CD4-positive, alpha-beta T cell treated with Interleukin-17A for 4 hours (primary cell): ENCODE measurements around the gene SIN3A.

Experiments
- DNase-seq: peaks from one replicate; pipeline ENCODE4 v3.0.0-alpha.2; 2020; ENCODE audit warnings: mixed read lengths

The SIN3A gene

DNA sequence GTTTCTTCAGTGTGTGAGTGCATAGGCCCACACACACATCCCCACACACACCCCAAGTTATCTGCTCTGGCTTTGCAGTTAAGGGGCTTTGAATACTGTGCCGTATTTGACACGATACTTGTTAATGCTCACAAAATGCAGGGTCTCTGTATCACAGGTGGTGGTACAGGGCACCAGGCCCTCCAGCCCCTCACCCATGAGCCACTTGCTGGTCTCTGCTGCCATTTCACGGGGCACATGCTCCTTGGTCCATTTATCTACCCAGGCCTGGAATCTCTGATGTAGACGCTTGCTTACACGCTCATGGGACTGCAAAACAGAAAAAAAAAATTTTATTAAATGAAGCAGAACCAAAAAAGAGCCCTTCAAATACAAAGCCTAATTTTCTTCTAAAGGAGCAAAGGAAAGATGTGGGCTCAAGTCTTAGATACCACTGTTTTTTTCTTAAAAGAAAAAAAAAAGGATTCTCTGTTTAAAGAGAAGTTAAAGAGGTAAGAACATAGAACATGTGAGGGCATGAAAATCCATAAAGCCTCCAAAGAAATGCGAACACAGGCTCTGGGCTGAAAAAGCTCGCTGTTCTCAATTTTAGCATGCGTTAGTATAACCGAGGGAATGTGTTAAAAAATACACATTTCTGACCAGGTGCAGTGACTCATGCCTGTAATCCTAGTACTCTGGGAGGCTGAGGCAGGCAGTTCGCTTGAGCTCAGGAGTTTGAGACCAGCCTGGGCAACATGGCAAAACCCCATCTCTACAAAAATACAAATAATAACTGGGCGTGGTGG, 79.4 kb downstream of the SIN3A start:
- no peak for DNase-seq

DNA sequence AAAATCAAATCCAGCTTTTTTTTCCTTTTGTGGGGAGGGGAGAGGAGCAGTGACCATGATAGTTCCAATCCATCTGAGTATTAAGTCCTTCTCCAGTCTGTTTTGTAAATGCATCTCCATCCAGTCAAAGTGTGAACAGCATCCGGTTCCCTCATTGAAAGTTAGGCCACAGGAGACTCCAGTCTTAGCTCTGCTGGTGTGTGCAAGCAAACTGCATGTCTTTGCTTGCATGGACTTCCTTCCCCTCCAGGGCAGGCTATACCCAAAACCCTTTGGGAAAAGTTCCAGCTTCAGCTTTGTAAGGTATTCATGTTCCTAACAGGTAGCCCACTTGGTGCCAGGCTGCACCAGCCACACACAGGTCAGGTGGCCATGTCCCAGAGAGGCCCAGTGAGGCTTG, 80.0 kb downstream of the SIN3A start:
- DNase-seq, result no peak

DNA sequence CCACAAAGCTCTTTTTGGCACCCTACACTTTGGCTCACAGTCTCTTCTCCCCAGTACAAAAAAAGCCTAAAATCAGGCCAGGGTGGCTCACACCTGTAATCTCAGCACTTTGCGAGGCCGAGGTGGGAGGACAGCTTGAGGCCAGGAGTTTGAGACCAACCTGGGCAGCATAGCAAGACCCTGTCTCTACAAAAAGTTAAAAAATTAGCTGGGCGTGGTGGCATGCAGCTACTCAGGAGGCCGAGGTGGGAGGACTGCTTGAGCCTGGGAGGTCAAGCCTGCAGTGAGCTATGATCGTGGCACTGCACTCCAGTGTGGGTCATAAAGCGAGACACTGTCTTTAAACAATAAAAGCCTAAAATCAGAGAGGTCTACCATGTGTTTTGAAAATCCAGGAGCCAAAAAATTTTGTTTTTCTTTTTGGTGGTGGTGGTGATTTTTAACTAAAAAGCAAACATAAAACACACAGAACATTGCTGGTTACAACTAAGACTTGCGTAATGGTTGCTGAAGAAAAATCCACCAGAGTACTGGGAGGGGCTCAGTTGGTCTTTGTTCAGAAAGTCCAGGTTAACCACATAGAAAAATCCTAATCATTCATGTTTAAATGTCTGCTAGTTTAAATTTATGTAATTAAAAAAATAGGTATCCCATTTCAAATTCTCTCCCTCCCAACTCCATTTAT, 81.5 kb downstream of the SIN3A start:
- DNase-seq, result no peak

DNA sequence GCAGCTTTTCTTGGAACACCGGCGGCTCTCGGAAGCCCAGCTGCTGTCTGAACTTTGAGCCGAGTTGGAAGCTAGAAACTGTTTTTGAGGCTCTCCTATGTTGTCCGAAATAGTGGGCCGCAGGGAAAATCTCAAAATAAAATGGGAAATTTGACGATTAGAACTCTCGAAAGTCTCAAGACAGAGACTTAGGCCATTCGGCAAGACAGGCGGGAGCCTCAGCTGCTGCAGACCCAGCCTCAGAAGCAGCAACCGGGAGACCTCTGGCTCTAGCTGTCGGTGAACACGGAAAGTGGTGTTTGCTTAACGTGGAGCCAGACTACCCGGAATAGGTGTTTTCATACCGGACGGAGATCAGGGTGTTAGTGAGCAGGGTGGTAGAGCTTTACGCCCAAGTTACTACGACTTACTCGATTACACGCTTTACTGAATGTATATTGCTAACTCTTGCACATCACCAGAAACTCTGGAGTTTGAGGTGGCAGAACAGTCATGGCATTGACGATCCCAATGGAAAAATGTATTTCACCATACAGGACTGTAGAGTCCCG, 82.7 kb downstream of the SIN3A start:
- no peak for DNase-seq

DNA sequence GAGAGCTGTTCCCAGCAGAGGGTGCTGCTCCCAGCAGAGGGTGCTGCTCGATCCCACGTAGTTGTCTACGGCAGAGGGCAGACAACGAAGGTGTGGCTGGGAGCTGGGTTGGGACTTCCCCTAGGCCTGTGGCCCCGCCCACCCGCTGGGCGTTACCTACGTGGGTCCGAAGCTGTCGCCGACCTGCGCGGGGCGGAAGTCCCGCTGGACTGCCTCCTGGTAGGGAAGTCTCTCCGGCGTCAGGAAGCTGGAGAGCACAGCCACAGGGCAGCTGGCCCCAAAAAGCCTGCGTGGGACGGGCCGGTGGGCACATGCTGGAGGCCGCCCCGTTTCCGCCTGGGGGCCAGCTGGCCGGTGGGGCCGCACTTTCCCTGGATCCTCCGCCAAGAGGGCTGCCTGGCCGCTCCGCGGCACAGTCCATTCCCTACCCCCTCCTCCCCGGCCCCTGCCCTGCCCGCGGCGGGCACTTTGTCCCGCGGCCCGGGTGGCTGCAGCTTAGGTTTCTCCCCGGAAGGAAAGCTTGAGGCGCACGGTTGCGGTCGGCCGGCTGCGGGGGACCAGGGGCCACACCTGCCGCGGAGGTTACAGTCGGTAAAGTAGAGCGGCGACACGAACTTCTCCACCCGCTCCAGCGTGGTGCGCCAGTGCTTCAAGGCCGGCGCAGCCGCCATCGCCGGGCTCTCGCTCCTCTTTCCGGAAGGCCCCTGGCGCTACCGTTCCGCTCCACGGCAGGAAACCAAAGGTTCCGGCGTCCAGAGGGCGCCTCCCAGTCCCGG, 83.4 kb downstream of the SIN3A start, which contains the start of gene MAN2C1:
Gene MAN2C1, minus strand, starts transcription at position 695 of the 776 bp plus-strand sequence. Its CDS starts 24 bp downstream, at position 671.
- DNase-seq, result peak; percentile 96

DNA sequence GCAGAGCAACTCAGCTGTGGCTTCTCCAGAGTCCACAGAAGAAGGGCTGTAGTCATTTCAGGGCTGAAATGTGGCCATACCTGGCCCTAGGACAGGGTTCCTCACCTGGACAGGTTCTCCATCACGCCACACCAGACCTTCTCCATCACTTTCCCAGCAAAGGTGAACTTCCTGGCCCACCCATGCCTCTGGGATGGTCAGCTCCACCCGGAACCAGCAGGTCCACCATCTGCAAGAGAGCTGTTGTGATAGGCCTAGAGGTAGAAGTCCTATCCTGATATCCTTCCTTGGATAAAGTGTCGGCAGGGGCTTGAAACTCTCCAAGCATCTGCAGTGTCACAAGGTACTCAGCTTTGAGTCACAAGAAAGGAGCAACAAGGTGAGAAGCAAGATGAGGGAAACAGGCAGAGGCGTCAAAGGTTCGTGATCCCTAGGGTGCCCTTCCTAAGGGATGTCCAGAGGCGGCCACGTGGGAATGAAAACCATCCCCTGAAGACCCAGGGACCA, 84.0 kb downstream of the SIN3A start:
- DNase-seq, result no peak

DNA sequence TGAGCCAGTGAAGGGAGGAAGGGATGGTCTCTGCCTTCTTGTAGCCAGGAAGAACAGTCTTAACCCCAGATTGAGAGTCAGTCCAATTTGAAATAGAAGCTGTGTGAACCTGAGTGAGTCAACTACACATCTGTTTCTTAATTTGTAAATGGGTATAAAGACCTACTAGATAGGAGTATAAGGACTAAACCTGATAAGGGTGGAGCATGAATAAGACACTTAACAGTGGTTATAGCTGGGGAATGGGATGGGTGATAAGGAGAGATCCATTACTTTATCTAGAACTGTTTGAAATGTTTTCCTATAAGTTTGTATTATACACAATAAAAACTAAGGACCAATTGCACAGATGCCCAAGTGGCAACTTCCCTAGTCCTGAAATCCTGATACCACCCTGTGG, 84.5 kb downstream of the SIN3A start:
- no peak for DNase-seq

DNA sequence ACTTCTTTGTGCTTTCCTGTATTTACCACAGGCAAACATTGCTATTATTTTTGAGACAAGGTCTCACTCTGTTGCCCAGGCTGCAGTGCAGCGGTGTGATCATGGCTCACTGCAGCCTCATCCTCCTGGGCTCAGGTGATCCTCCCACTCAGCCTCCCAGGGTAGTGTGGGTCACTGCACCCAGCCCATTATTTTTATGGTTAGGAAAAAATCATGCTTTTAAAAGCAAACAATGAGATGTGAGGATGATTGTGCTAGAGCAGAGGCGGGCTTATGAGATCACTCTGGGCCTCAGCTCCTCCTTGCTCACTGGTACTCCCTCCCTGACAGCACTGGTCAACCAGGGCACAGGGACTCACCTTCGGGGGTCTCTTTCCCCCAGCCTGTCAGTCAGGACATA, 85.3 kb downstream of the SIN3A start:
- no peak for DNase-seq

DNA sequence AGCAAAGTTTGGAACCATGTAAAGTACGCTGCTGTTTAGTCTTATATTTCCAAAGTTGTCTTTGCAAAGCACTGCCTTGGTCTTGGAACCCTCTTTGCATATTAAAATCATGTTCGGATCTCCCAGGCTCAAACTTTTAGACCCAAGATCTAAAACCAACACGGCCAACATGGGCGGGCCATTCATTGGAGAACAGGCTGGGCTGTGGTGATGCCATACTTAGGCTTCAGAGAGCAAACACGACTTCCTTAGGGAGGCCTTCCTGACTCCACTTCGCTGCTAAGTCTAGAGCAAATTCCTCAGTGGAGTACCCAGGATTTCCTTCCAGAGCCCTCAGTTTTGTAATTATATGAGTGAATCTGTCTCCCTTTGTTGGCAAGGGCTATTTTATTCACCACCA, 86.6 kb downstream of the SIN3A start:
- DNase-seq, result no peak

DNA sequence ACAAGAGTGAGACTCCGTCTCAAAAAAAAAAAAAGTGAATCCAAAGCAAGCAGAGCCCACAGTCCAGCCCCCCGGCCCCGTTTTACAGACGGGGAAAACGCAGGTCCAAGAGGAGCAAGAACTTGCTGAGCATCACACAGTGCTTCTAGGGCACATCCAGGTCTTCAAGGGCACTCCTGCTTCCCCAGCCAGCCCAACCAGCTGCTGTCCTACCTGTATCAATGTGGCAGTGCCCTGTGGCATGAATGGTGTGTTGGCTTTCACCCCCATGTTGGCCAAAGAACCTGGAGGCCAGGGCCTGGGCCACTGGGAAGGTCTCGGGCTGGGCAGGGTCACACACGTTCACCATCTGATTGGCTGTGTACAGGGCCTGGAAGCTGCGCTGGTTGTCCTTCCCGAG, 87.7 kb downstream of the SIN3A start:
- DNase-seq, result no peak

DNA sequence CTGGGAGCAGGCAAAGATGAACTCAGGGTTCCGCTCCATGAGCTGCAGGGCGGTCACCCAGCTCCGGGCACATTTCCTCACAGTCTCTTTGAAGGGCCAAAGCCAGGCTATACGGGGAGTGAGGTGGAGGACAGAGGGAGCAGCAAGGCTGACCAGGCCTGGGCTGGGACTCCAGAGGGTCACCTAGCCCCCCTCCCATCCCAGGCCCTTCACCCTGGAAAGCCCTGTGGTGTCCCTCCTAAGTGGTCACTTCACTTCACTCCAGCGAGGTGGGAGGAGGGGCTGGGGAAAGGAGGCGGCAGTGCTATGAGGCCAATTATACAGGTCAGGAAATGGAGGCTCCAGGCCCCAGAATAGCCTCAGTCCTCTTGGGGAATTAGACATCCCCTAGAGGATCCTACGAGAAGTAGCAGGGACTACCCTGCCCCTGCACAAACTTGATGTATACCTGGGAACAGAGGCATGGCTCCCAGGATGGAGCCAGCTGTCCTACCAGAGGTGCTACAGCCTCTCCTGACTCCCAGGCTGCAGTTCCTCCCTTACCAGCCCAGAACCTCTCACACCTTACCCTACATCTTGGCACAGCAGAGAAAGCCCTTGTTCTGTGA, 88.7 kb downstream of the SIN3A start:
- no peak for DNase-seq

DNA sequence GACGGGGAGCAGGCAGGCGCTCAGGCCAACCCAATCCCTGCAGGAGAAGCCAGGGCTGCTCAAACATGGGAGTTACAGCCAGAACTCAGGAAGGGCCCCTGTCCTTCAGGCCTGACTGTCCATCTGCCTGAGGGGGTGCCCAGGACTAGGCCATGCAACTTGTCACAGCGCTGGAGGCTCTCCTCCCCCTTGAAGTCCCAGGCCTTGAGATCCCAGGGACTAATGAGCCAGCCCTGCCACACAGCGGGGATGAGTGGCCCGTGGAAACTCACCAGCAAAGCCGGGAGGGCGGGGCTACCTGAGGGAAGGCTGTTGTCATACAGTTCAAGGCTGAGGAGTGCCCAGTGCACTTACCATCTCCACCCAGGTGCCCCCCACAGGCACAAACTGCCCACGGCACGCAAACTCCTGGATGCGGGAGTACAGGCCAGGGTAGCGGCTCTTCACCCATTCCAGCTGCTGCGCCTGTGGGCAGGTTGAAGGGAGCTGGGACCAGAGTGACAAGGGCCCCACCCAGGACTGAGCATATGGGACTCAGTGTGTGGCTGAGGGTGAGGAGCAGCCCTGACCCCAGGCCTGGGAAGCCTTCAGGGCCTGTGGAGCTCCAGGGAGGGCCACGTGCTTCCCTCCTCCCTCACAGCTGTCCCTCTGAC, 89.4 kb downstream of the SIN3A start:
- DNase-seq, result no peak

DNA sequence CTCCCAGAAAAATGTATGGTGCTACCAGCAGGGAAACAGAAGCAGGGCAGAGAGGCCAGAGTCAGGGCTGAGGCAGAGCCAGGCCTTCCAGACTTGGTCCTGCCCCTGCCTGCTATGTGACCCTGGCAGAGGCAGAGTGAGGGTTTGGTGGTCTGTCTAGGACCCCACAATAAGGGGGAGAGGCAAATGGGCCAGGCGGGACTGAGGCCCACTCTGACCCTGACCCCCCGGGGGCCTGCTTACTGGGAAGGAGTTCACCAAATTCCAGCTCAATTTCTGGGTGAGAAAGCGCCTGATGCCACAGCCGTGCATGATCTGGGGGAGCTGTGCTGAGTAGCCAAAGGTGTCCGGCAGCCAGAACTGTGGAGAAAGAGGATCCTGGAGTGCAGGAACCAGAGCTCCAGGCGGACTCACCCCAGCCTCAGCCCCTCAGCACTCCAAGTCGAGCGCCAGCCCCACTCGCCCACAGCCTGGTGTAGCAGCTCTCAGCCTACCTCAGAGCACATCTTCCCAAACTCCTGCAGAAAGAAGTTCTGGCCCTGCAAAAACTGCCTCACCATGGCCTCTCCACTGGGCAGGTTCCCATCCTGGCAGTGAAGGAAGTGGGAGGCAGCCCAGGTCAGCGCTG, 90.0 kb downstream of the SIN3A start:
- no peak for DNase-seq

DNA sequence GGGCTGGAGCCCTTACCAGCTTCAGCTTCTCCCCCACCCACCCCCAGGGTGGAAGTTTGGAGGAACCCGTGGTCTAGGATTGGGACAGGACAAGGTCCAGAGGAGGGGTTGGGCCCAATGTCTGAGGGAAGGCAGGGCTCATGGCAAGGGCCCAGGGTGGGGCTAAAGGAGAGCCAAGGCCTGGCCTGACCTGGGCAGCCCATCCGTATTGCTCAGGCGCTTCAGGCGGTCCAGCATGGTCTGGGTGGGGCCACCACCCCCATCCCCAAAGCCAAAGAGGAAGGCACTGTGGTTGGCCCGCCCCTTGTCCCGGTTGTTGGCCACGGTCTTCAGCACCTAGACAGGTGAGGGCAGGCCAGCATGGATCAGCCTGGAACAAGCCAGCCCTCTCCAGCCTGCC, 90.6 kb downstream of the SIN3A start:
- DNase-seq, result no peak

DNA sequence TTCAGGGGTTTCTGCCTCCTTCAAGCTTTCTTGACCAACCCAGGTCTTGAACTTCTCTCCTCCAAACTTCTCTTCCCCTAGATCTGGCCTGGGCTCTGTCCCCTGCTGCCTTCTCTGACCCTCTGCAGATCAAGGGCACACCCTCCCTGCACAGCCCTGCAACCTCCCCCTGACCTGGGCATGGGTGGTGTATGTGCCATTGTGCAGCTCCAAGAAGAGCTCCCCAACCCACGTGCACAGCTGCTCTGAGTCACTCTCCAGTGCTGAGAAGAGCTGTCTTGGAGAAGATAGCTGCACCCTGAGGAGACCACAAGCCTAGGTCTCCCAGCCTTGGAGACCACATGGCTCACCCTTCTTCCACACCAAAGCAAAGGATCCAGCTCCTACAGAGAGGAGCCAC, 91.1 kb downstream of the SIN3A start:
- DNase-seq, result no peak

DNA sequence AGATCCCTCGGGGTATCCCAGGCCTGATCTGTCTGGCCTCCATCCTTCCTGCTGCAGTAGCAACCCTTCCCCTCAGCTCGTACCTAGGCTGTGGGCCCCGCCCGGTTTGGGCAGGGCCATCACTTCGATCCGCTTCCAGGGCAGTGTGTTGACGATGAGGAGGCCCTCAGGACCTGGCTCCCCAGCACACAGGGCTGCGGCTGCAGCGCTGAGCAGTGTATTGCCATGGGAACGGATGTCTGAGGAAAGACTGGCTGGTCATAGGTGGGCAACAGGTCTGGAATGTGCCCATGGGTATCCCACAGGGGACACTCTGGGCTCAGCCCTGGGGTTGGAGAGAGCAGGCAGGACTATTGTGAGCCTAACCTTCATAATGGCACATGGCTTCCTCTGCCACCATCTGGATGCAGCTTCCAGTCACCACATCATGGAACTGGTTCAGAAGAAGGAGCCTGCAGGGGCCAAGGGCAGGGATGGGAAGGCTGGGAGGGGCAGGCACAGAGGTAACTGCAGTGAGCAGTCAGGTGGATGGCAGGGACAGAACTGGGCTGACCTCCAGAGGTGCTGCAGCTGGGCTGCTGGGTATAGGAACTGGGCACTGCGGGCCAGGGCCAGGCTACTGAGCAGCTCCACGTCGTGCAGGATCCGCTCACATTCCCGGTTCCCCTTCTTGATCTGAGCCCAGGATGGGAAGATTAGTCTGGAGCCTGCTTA, 91.8 kb downstream of the SIN3A start:
- DNase-seq, result no peak

DNA sequence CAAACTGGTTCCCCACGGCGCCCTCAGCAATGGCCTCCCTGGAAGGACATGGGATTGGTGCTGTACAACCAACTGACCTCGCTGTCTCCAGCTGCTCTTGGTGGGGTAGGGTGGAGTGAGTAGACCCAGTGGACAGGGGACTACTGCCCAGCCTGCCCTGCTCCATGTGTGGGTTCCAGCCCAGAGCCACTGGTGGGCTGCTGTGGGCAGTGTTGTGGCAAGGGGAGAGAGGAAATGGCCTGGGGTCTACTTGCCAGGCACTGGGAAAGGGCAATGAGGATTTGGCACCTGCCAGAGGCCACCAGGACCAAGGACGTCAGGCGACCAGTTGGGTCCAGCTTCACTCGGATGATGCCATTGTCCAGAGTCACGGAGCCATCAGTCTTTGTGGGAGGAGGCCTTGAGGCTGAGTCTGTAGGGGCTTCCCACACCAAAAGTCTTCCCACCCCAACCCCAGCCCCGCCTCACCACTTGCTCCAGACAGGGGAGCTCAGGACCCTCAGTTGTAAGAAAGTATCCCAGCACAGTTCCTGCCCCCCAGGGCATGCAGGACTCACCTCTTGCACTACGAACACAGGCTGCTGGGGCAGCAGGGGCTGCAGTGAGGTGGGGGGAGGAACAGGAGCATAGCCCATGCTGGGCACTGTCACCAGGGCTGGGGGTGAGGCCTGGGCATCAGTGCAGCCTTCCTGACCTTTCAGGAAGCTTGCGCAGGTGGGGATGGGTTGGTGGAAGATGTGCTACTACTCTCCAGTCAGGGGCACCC, 92.5 kb downstream of the SIN3A start:
- no peak for DNase-seq

DNA sequence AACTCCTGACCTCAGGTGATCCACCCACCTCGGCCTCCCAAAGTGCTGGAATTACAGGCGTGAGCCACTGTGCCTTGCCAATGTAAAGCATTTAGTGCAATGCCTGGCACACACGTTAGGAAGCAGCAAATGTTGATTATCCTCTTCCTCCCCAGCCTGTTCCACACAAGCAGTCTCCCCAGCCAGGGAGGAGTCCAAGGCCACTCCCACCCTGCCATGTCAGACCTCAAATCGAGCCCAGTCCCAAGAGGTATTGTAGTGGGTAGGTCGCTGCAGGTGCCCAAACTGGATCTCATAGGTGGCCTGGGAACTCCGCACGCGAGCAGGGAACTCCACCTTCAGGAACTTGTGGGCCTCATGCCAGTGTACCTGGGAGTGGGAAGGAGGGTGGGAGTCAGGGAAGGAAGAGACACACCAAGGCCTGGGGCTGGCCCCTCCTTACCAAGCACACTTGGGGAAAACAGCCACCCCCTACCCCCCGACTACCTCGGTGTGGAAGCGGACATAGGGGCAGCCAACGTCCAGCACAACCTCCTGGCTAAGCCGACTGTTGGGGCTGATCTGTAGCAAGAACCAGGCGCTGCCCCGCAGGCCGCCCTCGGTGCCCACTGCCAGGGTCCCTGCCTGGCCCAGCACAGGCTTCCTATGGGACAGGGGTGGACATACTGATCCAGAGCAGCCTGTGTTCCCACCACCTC, 93.4 kb downstream of the SIN3A start:
- DNase-seq, result no peak

DNA sequence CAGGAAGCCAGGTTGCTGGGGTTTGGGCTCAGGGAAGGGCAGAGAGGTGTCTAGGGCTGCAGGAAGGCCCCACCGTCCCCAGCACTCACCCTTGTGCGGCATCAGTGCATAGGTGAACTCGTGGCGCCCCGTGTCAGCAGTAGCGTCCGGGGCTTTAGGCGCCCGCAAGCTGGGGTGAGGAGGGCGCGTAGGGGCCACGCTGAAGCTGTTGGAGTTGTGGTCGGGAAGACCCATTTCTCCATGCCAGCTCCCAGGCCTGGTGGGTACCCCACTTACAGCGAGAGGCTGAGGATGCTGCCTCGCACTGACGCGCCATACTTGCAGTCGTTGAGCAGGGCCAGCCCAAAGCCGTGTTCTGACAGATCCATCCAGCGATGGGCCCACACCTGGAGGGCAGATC, 95.0 kb downstream of the SIN3A start:
- DNase-seq, result no peak

DNA sequence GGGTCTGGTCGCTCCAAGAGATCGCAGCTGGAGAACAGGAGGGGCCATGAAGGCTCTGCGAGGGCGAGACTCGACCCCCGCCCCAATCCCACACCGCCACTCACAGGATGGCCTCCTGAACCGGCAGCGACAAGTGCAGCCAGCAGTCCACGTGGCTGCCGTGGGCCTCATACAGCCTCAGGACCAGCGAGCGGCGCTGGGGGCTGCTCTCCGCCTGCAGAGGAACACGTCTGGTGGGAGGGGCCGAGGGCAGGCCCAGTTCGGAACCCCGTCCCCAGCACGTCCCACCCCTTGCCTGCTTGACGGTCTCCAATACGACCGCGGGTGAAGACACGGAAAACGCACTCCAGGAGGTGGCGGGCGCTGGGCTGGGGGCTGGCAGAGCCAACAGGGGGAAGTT, 95.5 kb downstream of the SIN3A start:
- no peak for DNase-seq
